Neural progenitor cell (in vitro differentiated cells): Measurements from ENCODE around the gene SOCS4. TPM values are rescaled to one million over a fixed set of nuclear protein-coding genes. Genes with fewer than 3 reads are reported as not detected.

Source experiments
- DNase-seq: peaks from one replicate; pipeline ENCODE4 v3.0.0-alpha.2; 2016; ENCODE audit warnings: low spot score
- H2AFZ ChIP-seq: fragments of 200-600 bp; sonication (generic); replicated peaks from 2 replicates; pipeline ENCODE4 v1.6.1; 2016; ENCODE audit warnings: antibody characterized with exemption
- H3F3A ChIP-seq: fragments of 200-600 bp; sonication (generic); 2 replicates; pipeline ENCODE4 v1.6.1; 2016; ENCODE audit warnings: antibody characterized with exemption, low read depth
- H3K27ac ChIP-seq: fragments of 200-600 bp; sonication (generic); 2 replicates; pipeline ENCODE4 v1.5.1; 2016; ENCODE audit warnings: mild to moderate bottlenecking
- H3K27me3 ChIP-seq: fragments of 200-600 bp; sonication (generic); 2 replicates; pipeline ENCODE4 v1.6.1; 2016; ENCODE audit warnings: mild to moderate bottlenecking, moderate library complexity
- H3K36me3 ChIP-seq: fragments of 200-600 bp; sonication (generic); 2 replicates; pipeline ENCODE4 v1.5.1; 2016
- H3K4me1 ChIP-seq: fragments of 200-600 bp; sonication (generic); 2 replicates; pipeline ENCODE4 v1.6.1; 2016; ENCODE audit warnings: mixed run types
- H3K4me2 ChIP-seq: fragments of 200-600 bp; sonication (generic); 2 replicates; pipeline ENCODE4 v1.6.1; 2016
- H3K4me3 ChIP-seq: fragments of 200-600 bp; sonication (generic); 2 replicates; pipeline ENCODE4 v1.5.1; 2016
- H3K79me2 ChIP-seq: fragments of 200-600 bp; sonication (generic); 2 replicates; pipeline ENCODE4 v1.6.1; 2016; ENCODE audit warnings: low read depth
- H3K9ac ChIP-seq: fragments of 200-600 bp; sonication (generic); 2 replicates; pipeline ENCODE4 v1.6.1; 2016
- H3K9me3 ChIP-seq: fragments of 200-600 bp; sonication (generic); 2 replicates; pipeline ENCODE4 v1.5.1; 2016; ENCODE audit warnings: low read depth
- H4K20me1 ChIP-seq: fragments of 200-600 bp; sonication (generic); 2 replicates; pipeline ENCODE4 v1.6.1; 2016; ENCODE audit warnings: low read depth
- H3K27ac Mint-ChIP-seq: 3 replicates; pipeline ENCODE4 v1.8.0; 2021; ENCODE audit warnings: mixed read lengths
- H3K27me3 Mint-ChIP-seq: 2 replicates; pipeline ENCODE4 v1.8.0; 2022; ENCODE audit warnings: low read depth, mild to moderate bottlenecking, inconsistent platforms, moderate library complexity, mixed read lengths; ENCODE audit not compliant: insufficient read depth
- H3K36me3 Mint-ChIP-seq: 3 replicates; pipeline ENCODE4 v1.8.0; 2021; ENCODE audit warnings: mixed read lengths
- H3K4me1 Mint-ChIP-seq: 3 replicates; pipeline ENCODE4 v1.8.0; 2021; ENCODE audit warnings: mixed read lengths
- H3K4me3 Mint-ChIP-seq: 3 replicates; pipeline ENCODE4 v1.8.0; 2021; ENCODE audit warnings: mild to moderate bottlenecking, moderate library complexity, mixed read lengths
- H3K9me3 Mint-ChIP-seq: 3 replicates; pipeline ENCODE4 v1.8.0; 2020; ENCODE audit warnings: mixed read lengths
- CTCF ChIP-seq: fragments of 200-600 bp; sonication (generic); IDR thresholded peaks from 2 replicates; pipeline ENCODE4 v1.5.1; 2017; ENCODE audit warnings: antibody characterized with exemption, mild to moderate bottlenecking
- EZH2 ChIP-seq: fragments of 200-600 bp; sonication (generic); IDR thresholded peaks from 2 replicates; pipeline ENCODE4 v1.6.1; 2017; ENCODE audit warnings: antibody characterized with exemption, mild to moderate bottlenecking, moderate library complexity
- EZH2phosphoT487 ChIP-seq: fragments of 200-600 bp; sonication (generic); IDR thresholded peaks from 2 replicates; pipeline ENCODE4 v1.6.1; 2017; ENCODE audit warnings: antibody characterized with exemption
- total RNA-seq: library from RNA; depleted of rRNA; stranded (reverse); fragments of >200 nt; gene quantifications from 2 replicates; pipeline ENCODE4 v1.2.3, GENCODE V29; 2015; ENCODE audit warnings: low replicate concordance

Gene SOCS4
- total RNA-seq, 1 donor from 2014 or later, result 32.6 TPM

DNA sequence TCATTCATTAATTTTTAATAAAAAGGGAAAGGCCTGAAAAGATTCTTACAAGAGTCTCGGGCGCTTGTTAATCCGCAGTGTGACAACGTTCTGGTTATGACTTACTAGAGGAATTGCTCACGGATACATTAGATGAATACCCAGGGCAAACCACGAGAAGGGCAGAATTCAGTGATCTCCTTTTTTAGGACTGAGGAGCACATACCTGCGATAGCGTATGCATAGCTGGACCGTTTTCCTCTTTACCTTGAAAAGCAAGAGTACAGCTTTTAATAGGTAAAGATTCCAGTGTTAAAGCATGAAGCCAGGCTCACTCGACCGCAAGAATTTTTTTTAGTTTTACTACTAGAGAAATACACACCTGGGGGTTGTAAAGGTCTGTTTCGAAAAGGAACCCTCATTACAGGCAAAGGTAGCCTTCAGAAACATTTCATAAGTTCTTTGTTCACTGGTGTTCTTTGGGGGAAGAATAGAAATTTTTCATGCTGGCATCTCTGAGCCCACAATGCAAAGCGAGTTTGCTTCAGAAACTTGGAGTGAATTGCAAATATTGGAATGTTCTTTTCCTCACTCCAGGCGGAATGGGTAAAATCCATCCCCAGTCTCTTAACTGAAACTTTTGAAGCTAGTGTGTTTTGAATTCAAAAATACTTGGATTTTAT, 25.4 kb downstream of the SOCS4 start:
- peaks cover 17% of the 10 kb centered on the region for H4K20me1 ChIP-seq
- H3K27ac ChIP-seq, result peak overlapping the region; percentile 100
- H3K9me3 ChIP-seq, result no peaks in the 10 kb centered on the region
- TF ChIP-seq CTCF (no peak), EZH2 (no peak), EZH2phosphoT487 (no peak)
- DNase-seq, result no peak
- Mint-ChIP-seq H3K4me1 (peaks cover 23% of the 10 kb centered on the region), H3K36me3 (peaks cover 43% of the 10 kb centered on the region), H3K4me3 (peak overlapping the region; percentile 97), H3K9me3 (peaks cover 13% of the 10 kb centered on the region), H3K27ac (peak overlapping the region; percentile 100), H3K27me3 (peaks cover 4% of the 10 kb centered on the region)
- H3K36me3 ChIP-seq, result peaks cover 24% of the 10 kb centered on the region
- H3K27me3 ChIP-seq, result no peaks in the 10 kb centered on the region
- H3K4me2 ChIP-seq, result peak overlapping the region; percentile 78
- H3F3A ChIP-seq, result peaks cover 19% of the 10 kb centered on the region
- peak overlapping the region; percentile 94 for H3K4me3 ChIP-seq
- H3K79me2 ChIP-seq, result peaks cover 58% of the 10 kb centered on the region
- H3K4me1 ChIP-seq, result peaks cover 23% of the 10 kb centered on the region
- H2AFZ ChIP-seq, result peak overlapping the region; percentile 40
- H3K9ac ChIP-seq, result peak overlapping the region; percentile 99

GRCh38 chr14:55053018-55053417, 26.0 kb downstream of the SOCS4 start:
- peak overlapping the region; percentile 94 for H3K4me3 ChIP-seq
- TF ChIP-seq CTCF (no peak), EZH2 (no peak), EZH2phosphoT487 (no peak)
- H3K79me2 ChIP-seq, result peaks cover 65% of the 10 kb centered on the region
- H3K27ac ChIP-seq, result peak overlapping the region; percentile 100
- peaks cover 23% of the 10 kb centered on the region for H3K4me1 Mint-ChIP-seq
- DNase-seq, result no peak
- peaks cover 15% of the 10 kb centered on the region for H3K9me3 Mint-ChIP-seq
- H3K4me1 ChIP-seq, result peaks cover 23% of the 10 kb centered on the region
- H3K27ac Mint-ChIP-seq, result peak overlapping the region; percentile 100
- no peaks in the 10 kb centered on the region for H3K9me3 ChIP-seq
- H3F3A ChIP-seq, result peaks cover 19% of the 10 kb centered on the region
- peaks cover 47% of the 10 kb centered on the region for H3K36me3 Mint-ChIP-seq
- H3K4me2 ChIP-seq, result peak overlapping the region; percentile 78
- peaks cover 24% of the 10 kb centered on the region for H3K36me3 ChIP-seq
- no peak overlapping the region for H2AFZ ChIP-seq
- peaks cover 4% of the 10 kb centered on the region for H3K27me3 Mint-ChIP-seq
- peak overlapping the region; percentile 99 for H3K9ac ChIP-seq
- H3K27me3 ChIP-seq, result no peaks in the 10 kb centered on the region
- H3K4me3 Mint-ChIP-seq, result peak overlapping the region; percentile 97
- H4K20me1 ChIP-seq, result peaks cover 23% of the 10 kb centered on the region

GRCh38 chr14:55053500-55053899, 26.5 kb downstream of the SOCS4 start:
- Histone ChIP-seq H3K27ac (no peak overlapping the region), H4K20me1 (peaks cover 28% of the 10 kb centered on the region), H3K9ac (peak overlapping the region; percentile 99), H3K4me2 (peak overlapping the region; percentile 78), H3K4me1 (peaks cover 23% of the 10 kb centered on the region), H3K9me3 (no peaks in the 10 kb centered on the region), H3K36me3 (peaks cover 24% of the 10 kb centered on the region), H3K4me3 (peak overlapping the region; percentile 94), H3K27me3 (no peaks in the 10 kb centered on the region), H2AFZ (no peak overlapping the region), H3F3A (peaks cover 19% of the 10 kb centered on the region), H3K79me2 (peaks cover 69% of the 10 kb centered on the region)
- H3K27me3 Mint-ChIP-seq, result peaks cover 4% of the 10 kb centered on the region
- no peak for TF ChIP-seq EZH2
- no peak for TF ChIP-seq CTCF
- TF ChIP-seq EZH2phosphoT487, result no peak
- H3K9me3 Mint-ChIP-seq, result peaks cover 19% of the 10 kb centered on the region
- H3K36me3 Mint-ChIP-seq, result peaks cover 50% of the 10 kb centered on the region
- no peak for DNase-seq
- no peak overlapping the region for H3K27ac Mint-ChIP-seq
- peak overlapping the region; percentile 97 for H3K4me3 Mint-ChIP-seq
- H3K4me1 Mint-ChIP-seq, result peaks cover 23% of the 10 kb centered on the region
